KOPT-K1 (cell line): ENCODE measurements around the gene GLT1D1.
"Not testable (repeated sequence)": the region's sequence is repeated elsewhere in the genome, so short reads cannot be mapped to it uniquely, and the experiment has no call there.

ENCODE experiments used
- H3K27ac ChIP-seq: fragments of 200-600 bp; sonication (generic); 2 replicates; pipeline ENCODE4 v1.5.1; 2016; ENCODE audit warnings: antibody characterized with exemption, mild to moderate bottlenecking, low read depth, low read length; ENCODE audit not compliant: poor library complexity, severe bottlenecking
- H3K36me3 ChIP-seq: fragments of 200-600 bp; sonication (generic); 2 replicates; pipeline ENCODE4 v1.5.1; 2017; ENCODE audit warnings: antibody characterized with exemption, mild to moderate bottlenecking, low read length, moderate library complexity; ENCODE audit not compliant: insufficient read depth
- H3K9me3 ChIP-seq: fragments of 200-600 bp; sonication (generic); 2 replicates; pipeline ENCODE4 v1.5.1; 2017; ENCODE audit warnings: antibody characterized with exemption, low read length, mild to moderate bottlenecking; ENCODE audit not compliant: insufficient read depth, poor library complexity, severe bottlenecking

GLT1D1 gene

DNA sequence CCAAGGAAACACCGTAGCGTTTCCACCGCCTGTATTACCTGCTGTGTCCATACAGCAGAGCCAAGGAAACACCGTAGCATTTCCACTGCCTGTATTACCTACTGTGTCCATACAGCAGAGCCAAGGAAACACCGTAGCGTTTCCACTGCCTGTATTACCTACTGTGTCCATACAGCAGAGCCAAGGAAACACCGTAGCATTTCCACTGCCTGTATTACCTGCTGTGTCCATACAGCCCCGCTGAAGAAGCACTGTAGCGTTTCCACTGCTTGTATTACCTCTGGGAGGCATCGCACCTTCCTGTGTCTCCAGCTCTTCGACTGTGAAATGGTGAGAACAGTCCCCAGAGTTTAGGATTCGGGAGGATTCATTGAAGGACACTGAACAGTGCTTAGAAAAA lies 13.4 kb upstream of the GLT1D1 start:
- H3K27ac ChIP-seq, H3K36me3 ChIP-seq, H3K9me3 ChIP-seq: not testable (repeated sequence)

DNA sequence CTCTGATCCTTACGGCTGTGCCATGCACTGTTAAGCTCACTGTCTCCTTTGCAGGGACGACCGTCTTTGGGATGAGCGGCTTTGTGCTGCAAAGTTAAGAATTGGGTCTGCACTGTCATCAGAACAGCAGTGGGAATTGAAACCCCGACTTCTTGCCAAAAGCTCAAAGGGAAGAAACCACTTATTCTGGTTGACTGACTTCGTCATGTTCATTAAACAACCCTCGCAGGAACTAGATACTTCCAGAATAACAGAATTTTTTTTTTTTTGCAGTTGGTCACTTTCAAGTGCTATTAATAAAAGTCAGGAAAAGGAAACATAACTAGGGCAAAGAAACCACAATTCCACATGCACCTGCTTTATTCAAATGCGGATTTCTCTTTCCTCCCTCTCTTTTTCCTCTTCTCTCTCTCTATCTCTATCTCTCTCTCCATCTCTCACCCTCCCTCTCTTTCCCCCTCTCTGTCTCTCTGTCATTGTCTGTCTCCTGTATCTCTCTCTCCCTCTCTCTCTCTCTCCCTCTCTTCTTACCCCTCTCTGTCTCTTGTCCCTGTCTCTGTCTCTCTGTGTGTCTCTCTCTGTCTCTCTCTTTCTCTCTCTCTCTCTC lies 12.3 kb upstream of the GLT1D1 start:
- Histone ChIP-seq H3K36me3 (no peaks in the 10 kb centered on the region), H3K27ac (no peak overlapping the region), H3K9me3 (no peaks in the 10 kb centered on the region)

- H3K27ac ChIP-seq: no peak overlapping the region
- no peaks in the 10 kb centered on the region for H3K36me3 ChIP-seq
- no peaks in the 10 kb centered on the region for H3K9me3 ChIP-seq
Measured at GRCh38 chr12:128842579-128842978, 10.7 kb upstream of the GLT1D1 start.

- Histone ChIP-seq H3K36me3 (no peaks in the 10 kb centered on the region), H3K9me3 (no peaks in the 10 kb centered on the region), H3K27ac (no peak overlapping the region)
Measured at GRCh38 chr12:128843538-128843937, 9.7 kb upstream of the GLT1D1 start.

DNA sequence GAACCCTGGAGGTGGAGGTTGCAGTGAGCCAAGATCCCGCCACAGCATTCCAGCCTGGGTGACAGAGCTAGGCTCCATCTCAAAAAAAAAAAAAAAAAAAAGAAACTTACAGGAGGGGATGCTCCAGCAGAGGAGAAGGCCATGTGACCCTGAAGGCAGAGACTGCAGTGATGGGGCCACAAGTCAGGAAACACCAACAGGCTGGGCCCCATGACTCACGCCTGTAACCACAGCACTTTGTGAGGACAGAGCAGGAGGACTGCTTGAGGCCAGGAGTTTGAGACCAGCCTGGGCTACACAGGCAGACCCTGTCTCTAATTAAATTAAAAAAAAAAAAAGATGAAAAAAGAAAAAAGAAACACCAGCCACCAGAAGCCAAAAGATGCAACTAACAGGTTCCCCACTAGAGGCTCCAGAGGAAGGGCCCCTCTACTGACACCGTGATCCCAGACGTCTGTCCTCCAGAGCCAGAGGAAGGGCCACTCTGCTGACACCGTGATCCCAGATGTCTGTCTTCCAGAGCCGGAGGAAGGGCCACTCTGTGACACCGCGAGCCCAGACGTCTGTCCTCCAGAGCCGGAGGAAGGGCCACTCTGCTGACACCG lies 9.1 kb upstream of the GLT1D1 start:
- no peak overlapping the region for H3K27ac ChIP-seq
- H3K36me3 ChIP-seq: no peaks in the 10 kb centered on the region
- no peaks in the 10 kb centered on the region for H3K9me3 ChIP-seq

DNA sequence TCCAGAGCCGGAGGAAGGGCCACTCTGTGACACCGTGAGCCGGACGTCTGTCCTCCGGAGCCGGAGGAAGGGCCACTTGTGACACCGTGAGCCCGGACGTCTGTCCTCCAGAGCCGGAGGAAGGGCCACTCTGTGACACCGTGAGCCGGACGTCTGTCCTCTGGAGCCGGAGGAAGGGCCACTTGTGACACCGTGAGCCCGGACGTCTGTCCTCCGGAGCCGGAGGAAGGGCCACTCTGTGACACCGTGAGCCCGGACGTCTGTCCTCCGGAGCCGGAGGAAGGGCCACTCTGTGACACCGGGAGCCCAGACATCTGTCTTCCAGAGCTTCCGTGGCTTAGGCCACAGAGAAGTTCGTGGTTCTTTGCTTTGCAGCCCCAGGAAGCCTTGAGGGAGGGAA lies 6.6 kb upstream of the GLT1D1 start:
- H3K36me3 ChIP-seq, H3K9me3 ChIP-seq, H3K27ac ChIP-seq: not testable (repeated sequence)

- Histone ChIP-seq H3K36me3 (no peaks in the 10 kb centered on the region), H3K27ac (no peak overlapping the region), H3K9me3 (no peaks in the 10 kb centered on the region)
Measured at GRCh38 chr12:128848371-128848770, 4.9 kb upstream of the GLT1D1 start.

GRCh38 chr12:128849806-128850205 lies 3.5 kb upstream of the GLT1D1 start:
- not testable (repeated sequence) for H3K36me3 ChIP-seq, H3K9me3 ChIP-seq, H3K27ac ChIP-seq

DNA sequence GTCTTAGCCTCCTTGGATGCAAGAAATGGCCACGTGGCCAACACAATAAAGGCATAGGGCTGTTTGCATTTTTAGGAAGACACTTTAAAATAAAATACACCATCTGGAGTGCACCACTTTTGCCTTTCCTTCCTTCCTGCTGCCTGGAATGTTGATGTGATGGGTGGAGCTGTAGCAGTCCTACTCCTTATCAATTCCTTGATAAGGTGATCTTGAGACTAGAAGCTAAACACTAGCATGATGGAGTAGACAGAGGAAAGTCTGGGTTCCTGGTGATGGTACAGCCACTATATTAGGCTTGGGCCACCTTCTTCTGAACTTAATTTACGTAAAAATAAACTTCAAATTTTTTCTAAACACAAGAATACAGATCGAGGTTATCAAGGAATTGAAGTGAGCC lies 2.9 kb upstream of the GLT1D1 start:
- no peaks in the 10 kb centered on the region for H3K9me3 ChIP-seq
- H3K27ac ChIP-seq: no peak overlapping the region
- H3K36me3 ChIP-seq: no peaks in the 10 kb centered on the region

DNA sequence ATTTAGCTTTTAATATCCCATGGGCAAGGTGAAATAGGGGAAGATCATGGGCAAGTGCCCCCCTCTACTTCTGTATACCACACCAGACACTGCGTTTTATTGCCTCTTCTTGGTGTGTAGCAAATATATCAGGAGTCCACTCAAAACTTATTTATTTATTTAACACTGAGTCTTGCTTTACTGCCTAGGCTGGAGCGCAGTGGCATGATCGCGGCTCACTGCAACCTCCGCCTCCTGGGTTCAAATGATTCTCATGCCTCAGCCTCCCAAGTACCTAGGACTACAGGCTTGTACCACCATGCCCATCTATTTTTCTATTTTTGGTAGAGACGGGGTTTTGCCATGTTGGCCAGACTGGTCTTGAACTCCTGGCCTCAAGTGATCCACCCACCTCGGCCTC lies 1.8 kb upstream of the GLT1D1 start:
- not testable (repeated sequence) for H3K9me3 ChIP-seq, H3K36me3 ChIP-seq, H3K27ac ChIP-seq

GRCh38 chr12:128852026-128852698 lies 1.1 kb upstream of the GLT1D1 start:
- H3K36me3 ChIP-seq: no peaks in the 10 kb centered on the region

GRCh38 chr12:128853600-128854197 lies 421 bp downstream of the GLT1D1 start:
- Histone ChIP-seq H3K27ac (peak overlapping the region; percentile 32), H3K9me3 (no peaks in the 10 kb centered on the region), H3K36me3 (no peaks in the 10 kb centered on the region)

More at GRCh38 chr12:128852026-128852698, 1.1 kb upstream of the GLT1D1 start:
- Histone ChIP-seq H3K9me3 (no peaks in the 10 kb centered on the region), H3K27ac (no peak overlapping the region)

GRCh38 chr12:128856035-128856790 lies 2.9 kb downstream of the GLT1D1 start:
- Histone ChIP-seq H3K27ac (no peak overlapping the region), H3K9me3 (no peaks in the 10 kb centered on the region), H3K36me3 (no peaks in the 10 kb centered on the region)

- Histone ChIP-seq H3K27ac (no peak overlapping the region), H3K9me3 (no peaks in the 10 kb centered on the region), H3K36me3 (no peaks in the 10 kb centered on the region)
Measured at GRCh38 chr12:128856791-128857078, 3.5 kb downstream of the GLT1D1 start.

GRCh38 chr12:128857133-128857763 lies 4.0 kb downstream of the GLT1D1 start:
- no peak overlapping the region for H3K27ac ChIP-seq
- no peaks in the 10 kb centered on the region for H3K36me3 ChIP-seq
- no peaks in the 10 kb centered on the region for H3K9me3 ChIP-seq
